ENCODE results near the gene FRY. TPM values are rescaled to one million over a fixed set of nuclear protein-coding genes. Genes with fewer than 3 reads are reported as not detected.

The FRY gene
- total RNA-seq, 4 donors from 2014 or later, result 5.8 to 17.4 (median 12.0) TPM

GRCh38 chr13:32115066-32115465, 83.5 kb downstream of the FRY start:
- peak overlapping the region in 1 of 4 donors; percentile 59 for H3K27ac ChIP-seq
- DNase-seq, result no peak
- intact Hi-C loops (cut with DNase I), result no loop called here
- H3K36me3 ChIP-seq, result no peaks in the 10 kb centered on the region
- WGBS, 2 donors, result 35 to 51% methylated on average over 2 of the region's 2 CpGs
- no peaks in the 10 kb centered on the region for H3K4me1 ChIP-seq
- H3K27me3 ChIP-seq, result no peaks in the 10 kb centered on the region
- H3K9me3 ChIP-seq, result no peaks in the 10 kb centered on the region
- no peak for TF ChIP-seq CTCF (IDR thresholded peaks at IDR 0.05)
- no peak for TF ChIP-seq POLR2A (IDR thresholded peaks at IDR 0.05)
- no peak overlapping the region for H3K4me3 ChIP-seq

- Histone ChIP-seq H3K27me3 (no peaks in the 10 kb centered on the region), H3K9me3 (no peaks in the 10 kb centered on the region), H3K4me3 (no peak overlapping the region), H3K4me1 (no peaks in the 10 kb centered on the region), H3K36me3 (no peaks in the 10 kb centered on the region), H3K27ac (no peak overlapping the region)
- intact Hi-C loops (cut with DNase I), result no loop called here
- whole genome bisulfite sequencing, 2 donors, result 64 to 83% methylated on average over 5 of the region's 5 CpGs
- TF ChIP-seq CTCF (IDR thresholded peaks at IDR 0.05), result no peak
- no peak for TF ChIP-seq POLR2A (IDR thresholded peaks at IDR 0.05)
- DNase-seq, result no peak
Observed at GRCh38 chr13:32116210-32116609, 84.6 kb downstream of the FRY start.

GRCh38 chr13:32117001-32117400, 85.4 kb downstream of the FRY start:
- WGBS, 2 donors, result 75 to 84% methylated on average over 3 of the region's 3 CpGs
- no peak overlapping the region for H3K4me3 ChIP-seq
- H3K9me3 ChIP-seq, result no peaks in the 10 kb centered on the region
- no peaks in the 10 kb centered on the region for H3K27me3 ChIP-seq
- H3K27ac ChIP-seq, result no peak overlapping the region
- DNase-seq, result no peak
- no peaks in the 10 kb centered on the region for H3K36me3 ChIP-seq
- intact Hi-C loops (cut with DNase I), result no loop called here
- no peak for TF ChIP-seq CTCF (IDR thresholded peaks at IDR 0.05)
- H3K4me1 ChIP-seq, result no peaks in the 10 kb centered on the region

- TF ChIP-seq CTCF (IDR thresholded peaks at IDR 0.05) (no peak), POLR2A (IDR thresholded peaks at IDR 0.05) (no peak)
- no peaks in the 10 kb centered on the region for H3K9me3 ChIP-seq
- 62 to 76% methylated on average over 6 of the region's 6 CpGs for WGBS, 2 donors
Observed at GRCh38 chr13:32117701-32118100, 86.1 kb downstream of the FRY start.

GRCh38 chr13:32121316-32121715, 89.7 kb downstream of the FRY start:
- Histone ChIP-seq H3K36me3 (no peaks in the 10 kb centered on the region), H3K4me1 (no peaks in the 10 kb centered on the region), H3K9me3 (no peaks in the 10 kb centered on the region), H3K27me3 (no peaks in the 10 kb centered on the region), H3K27ac (no peak overlapping the region), H3K4me3 (no peak overlapping the region)
- intact Hi-C loops (cut with DNase I), result no loop called here
- WGBS, 2 donors, result 82 to 93% methylated on average over 3 of the region's 3 CpGs
- TF ChIP-seq CTCF (IDR thresholded peaks at IDR 0.05) (no peak), POLR2A (IDR thresholded peaks at IDR 0.05) (no peak)
- no peak for DNase-seq

More at GRCh38 chr13:32117701-32118100, 86.1 kb downstream of the FRY start:
- no peaks in the 10 kb centered on the region for H3K27me3 ChIP-seq
- H3K4me1 ChIP-seq, result no peaks in the 10 kb centered on the region
- intact Hi-C loops (cut with DNase I), result no loop called here
- DNase-seq, result no peak
- H3K36me3 ChIP-seq, result no peaks in the 10 kb centered on the region
- H3K27ac ChIP-seq, result no peak overlapping the region
- no peak overlapping the region for H3K4me3 ChIP-seq
